GM12878 (cell line): Measurements from ENCODE around the gene GRIA2. TPM values are rescaled to one million over a fixed set of nuclear protein-coding genes. Genes with fewer than 3 reads are reported as not detected.

Source experiments
- ATAC-seq: fragments of 200-7000 bp; cut with Tn5 transposase; 3 replicates; pipeline ENCODE4 v1.9.1; 2020; ENCODE audit warnings: mild to moderate bottlenecking, moderate library complexity
- BruUV-seq: library from RNA; stranded (reverse); fragments of 400-500 nt; replicated peaks from 2 replicates; lab custom pipeline; 2021; lab: Mats Ljungman, UMichigan
- CTCF ChIA-PET: fragments of 300-600 bp; sonication (Branson Sonifier 250); formaldehyde crosslinking; extraction: SDS; loops from one replicate; lab custom pipeline; 2021; ENCODE audit warnings: inconsistent platforms; lab: Yijun Ruan, JAX
- POLR2A ChIA-PET: fragments of 350-600 bp; formaldehyde crosslinking; extraction: SDS; loops from one replicate; lab custom pipeline; 2021; ENCODE audit warnings: inconsistent platforms; lab: Charles Lee
- RAD21 ChIA-PET: fragments of 300-600 bp; sonication (Branson Sonifier 250); formaldehyde crosslinking; loops from one replicate; lab custom pipeline; 2023; ENCODE audit warnings: antibody characterized with exemption; ENCODE audit not compliant: unreplicated experiment; lab: Charles Lee
- SMC1A ChIA-PET: fragments of 300-600 bp; sonication (Branson Sonifier 250); formaldehyde crosslinking; loops from one replicate; lab custom pipeline; 2023; ENCODE audit not compliant: unreplicated experiment, uncharacterized antibody; lab: Charles Lee
- DNase-seq: peaks from one replicate; pipeline ENCODE4 v3.0.0-alpha.2; 2011; ENCODE audit warnings: low read depth, low spot score
- FAIRE-seq: peaks from 3 replicates; lab custom pipeline; 2011; peaks lifted over from hg19 to GRCh38; lab: Jason Lieb, UNC
- H2AFZ ChIP-seq: 2 replicates; pipeline ENCODE4 v1.6.0; 2011; ENCODE audit warnings: low read depth, low read length, control low read depth; ENCODE audit not compliant: control insufficient read depth
- H3K27ac ChIP-seq: 2 replicates; pipeline ENCODE4 v1.5.1; 2011; ENCODE audit warnings: control low read depth; ENCODE audit not compliant: control insufficient read depth, insufficient read depth
- H3K27me3 ChIP-seq, 2 experiments: replicated peaks in 1 of 2; 2 replicates each; pipeline versions ENCODE4 v1.6.0 to v1.6.1; 2011; ENCODE audit warnings: low read length in 1 of 2; ENCODE audit not compliant: control insufficient read depth in 2 of 2, insufficient read depth in 2 of 2
- H3K36me3 ChIP-seq, 2 experiments: 2 replicates each; pipeline ENCODE4 v1.5.1; 2011; ENCODE audit warnings: low read length in 1 of 2; ENCODE audit not compliant: control insufficient read depth in 2 of 2, insufficient read depth in 2 of 2
- H3K4me1 ChIP-seq: 2 replicates; pipeline ENCODE4 v1.6.1; 2011; ENCODE audit warnings: mild to moderate bottlenecking, low read length, moderate library complexity, mixed read lengths; ENCODE audit not compliant: control insufficient read depth, insufficient read depth
- H3K4me2 ChIP-seq: 2 replicates; pipeline ENCODE4 v1.6.0; 2011; ENCODE audit warnings: control low read depth; ENCODE audit not compliant: control insufficient read depth, insufficient read depth
- H3K4me3 ChIP-seq: fragments of 200-600 bp; sonication (generic); 2 replicates; pipeline ENCODE4 v1.5.1; 2016
- H3K79me2 ChIP-seq: 2 replicates; pipeline ENCODE4 v1.6.0; 2011; ENCODE audit warnings: low read length; ENCODE audit not compliant: control insufficient read depth, insufficient read depth
- H3K9ac ChIP-seq: 2 replicates; pipeline ENCODE4 v1.8.0; 2011; ENCODE audit warnings: low read length, control low read depth, mixed read lengths; ENCODE audit not compliant: control insufficient read depth, insufficient read depth
- H3K9me3 ChIP-seq: replicated peaks from 3 replicates; pipeline ENCODE4 v1.5.1; 2011; ENCODE audit warnings: mild to moderate bottlenecking, low read length; ENCODE audit not compliant: control insufficient read depth, insufficient read depth
- H4K20me1 ChIP-seq: 2 replicates; pipeline ENCODE4 v1.6.0; 2011; ENCODE audit not compliant: control insufficient read depth, insufficient read depth
- ATF7 ChIP-seq: fragments of 450-650 bp; IDR thresholded peaks from 2 replicates; pipeline ENCODE4 v1.6.1; 2016; ENCODE audit warnings: low read depth, mild to moderate bottlenecking
- CUX1 ChIP-seq: IDR thresholded peaks from 2 replicates; pipeline ENCODE4 v1.6.1; 2012; ENCODE audit warnings: improper control_type of control experiment, low read depth, low read length; ENCODE audit not compliant: insufficient replicate concordance
- E2F8 ChIP-seq: fragments of 450-650 bp; IDR thresholded peaks from 2 replicates; pipeline ENCODE4 v1.6.1; 2018; ENCODE audit warnings: mild to moderate bottlenecking, low read depth, moderate library complexity; ENCODE audit not compliant: partially characterized antibody
- EED ChIP-seq: sonication (generic); IDR thresholded peaks from 2 replicates; pipeline ENCODE4 v1.6.1; 2016; ENCODE audit warnings: antibody characterized with exemption, low read depth
- IKZF1 ChIP-seq: fragments of 450-650 bp; conservative IDR thresholded peaks from 2 replicates; pipeline ENCODE4 v1.6.1; 2017; ENCODE audit warnings: antibody characterized with exemption, mild to moderate bottlenecking
- PKNOX1 ChIP-seq: fragments of 450-650 bp; IDR thresholded peaks from 2 replicates; pipeline ENCODE4 v1.6.1; 2016; ENCODE audit warnings: mild to moderate bottlenecking
- WGBS: methylation state at CpG from one replicate; pipeline ENCODE4 v1.1.6; 2016; ENCODE audit warnings: low lambda C conversion rate; ENCODE audit not compliant: insufficient replicate concordance, insufficient coverage; ENCODE audit errors: missing lambda C conversion rate; 5-methylcytosine and 5-hydroxymethylcytosine counted together
- in situ Hi-C: fragments of 300-500 bp; cut with MboI; formaldehyde crosslinking; loops from 9 replicates; pipeline ENCODE4 v1.14.3; 2018; ENCODE audit warnings: mixed read lengths
- intact Hi-C: fragments of 100-400 bp; cut with micrococcal nuclease; formaldehyde crosslinking; loops from one replicate; pipeline ENCODE4 v1.14.2; 2022; ENCODE audit not compliant: unreplicated experiment
- polyA plus RNA-seq, 11 experiments: library from polyadenylated mRNA; depleted of rRNA in 4 of 11; unstranded in 6 of 11; stranded (reverse) in 5 of 11; fragments of >200 nt; fragmentation: Nextera tagmentation in 4 of 11; fragmentation: Illumina TruSeq in 1 of 11; extraction: Ambion mirVana in 4 of 11; extraction: Trizol in 1 of 11; gene quantifications; 1 replicate in 1 of 11; 2 replicates in 10 of 11; pipeline versions ENCODE4 v1.2.1 to v1.2.3, GENCODE V29; 2011 to 2016; ENCODE audit warnings: inconsistent platforms in 2 of 11, missing spikeins in 2 of 11, low read depth in 1 of 11
- total RNA-seq, 4 experiments: library from RNA; depleted of rRNA in 3 of 4; stranded (reverse); fragments of >200 nt in 3 of 4; fragmentation: Illumina TruSeq in 1 of 4; extraction: Trizol in 1 of 4; gene quantifications; 2 replicates each; pipeline versions ENCODE4 v1.2.1 to v1.2.3, GENCODE V29; 2013 to 2021

GRIA2 gene
- total and polyA plus RNA-seq, 10 of the 15 experiments (the other 5 are each of a cell fraction or from before 2014, with no cell fraction given) = under 0.01 TPM; not detected in 9

GRCh38 chr4:157242871-157243270 lies 22.3 kb downstream of the GRIA2 start:
- Histone ChIP-seq H3K27me3 (no peaks in the 10 kb centered on the region), H3K9ac (no peak overlapping the region), H4K20me1 (no peaks in the 10 kb centered on the region), H3K27ac (no peak overlapping the region), H3K36me3 (no peaks in the 10 kb centered on the region), H3K9me3 (no peaks in the 10 kb centered on the region)
- no peak for FAIRE-seq
- no peak for ATAC-seq
- no TSS peak for BruUV-seq
- no peak for DNase-seq
- RAD21 ChIA-PET = no interaction called here
- intact Hi-C loops = no loop called here
- SMC1A ChIA-PET = no interaction called here
- TF ChIP-seq EED (no peak), E2F8 (no peak)
- TF ChIP-seq, all 136 proteins: peak for 0
- no peak overlapping the region for H3K4me2 ChIP-seq
- no peaks in the 10 kb centered on the region for H3K79me2 ChIP-seq
- ChIA-PET POLR2A (no interaction called here), CTCF (interaction anchor here (1.1 kb wide), 1 partner anchor 22 kb away, joined by 3 read pairs; no protein-coding TSS in a partner anchor)
- no peaks in the 10 kb centered on the region for H3K4me1 ChIP-seq
- no peak overlapping the region for H2AFZ ChIP-seq
- H3K4me3 ChIP-seq = no peak overlapping the region
- in situ Hi-C loops = no loop called here

- FAIRE-seq = no peak
- Histone ChIP-seq H3K36me3 (no peaks in the 10 kb centered on the region), H3K27ac (no peak overlapping the region), H2AFZ (no peak overlapping the region), H3K9me3 (no peaks in the 10 kb centered on the region), H3K27me3 (no peaks in the 10 kb centered on the region), H3K4me1 (no peaks in the 10 kb centered on the region), H3K4me2 (no peak overlapping the region), H3K9ac (no peak overlapping the region), H3K4me3 (no peak overlapping the region), H4K20me1 (no peaks in the 10 kb centered on the region), H3K79me2 (no peaks in the 10 kb centered on the region)
- ChIA-PET RAD21 (no interaction called here), CTCF (interaction anchor here (0.6 kb wide), 1 partner anchor 37 kb away, joined by 3 read pairs; no protein-coding TSS in a partner anchor), POLR2A (no interaction called here), SMC1A (no interaction called here)
- in situ Hi-C loops = no loop called here
- DNase-seq = no peak
- no TSS peak for BruUV-seq
- ATAC-seq = no peak
- intact Hi-C loops = no loop called here
- WGBS = 0% methylated on average over 2 of the region's 2 CpGs
- no peak for TF ChIP-seq CUX1
- no peak for TF ChIP-seq ATF7
- TF ChIP-seq PKNOX1 = no peak
- TF ChIP-seq IKZF1 = no peak
Measured at GRCh38 chr4:157244348-157244747, 23.8 kb downstream of the GRIA2 start.
